Heart left ventricle (tissue), 16 donors: ENCODE data around the gene TMEM270. TPM values are rescaled to one million over a fixed set of nuclear protein-coding genes. Genes with fewer than 3 reads are reported as not detected.
"Not testable (repeated sequence)": the region's sequence is repeated elsewhere in the genome, so short reads cannot be mapped to it uniquely, and the experiment has no call there.

Experiments
- ATAC-seq, 4 donors: fragments of 200-7000 bp; cut with Tn5 transposase; one replicate each; pipeline ENCODE4 v1.9.1; 2020 to 2022; ENCODE audit warnings: moderate library complexity in 4 of 4, mild to moderate bottlenecking in 3 of 4, moderate number of reproducible peaks in 1 of 4
- DNase-seq, 5 donors: peaks; one replicate each; pipeline ENCODE4 v3.0.0-alpha.2; 2020
- H3K27ac ChIP-seq, 12 donors: fragments of 200-600 bp; sonication (generic) in 4 of 12; one replicate each; pipeline versions ENCODE4 v1.5.0 to v1.8.0; 2016 to 2022; ENCODE audit warnings: mild to moderate bottlenecking in 2 of 12
- H3K27me3 ChIP-seq, 9 donors: fragments of 200-600 bp; sonication (generic) in 2 of 9; one replicate each; pipeline versions ENCODE4 v1.5.1 to v1.8.0; 2016 to 2022; ENCODE audit warnings: mild to moderate bottlenecking in 3 of 9
- H3K36me3 ChIP-seq, 9 donors: fragments of 200-600 bp; sonication (generic) in 2 of 9; one replicate each; pipeline versions ENCODE4 v1.5.0 to v1.8.0; 2018 to 2022; ENCODE audit warnings: mild to moderate bottlenecking in 2 of 9
- H3K4me1 ChIP-seq, 12 donors: fragments of 200-600 bp; sonication (generic) in 4 of 12; one replicate each; pipeline versions ENCODE4 v1.5.0 to v1.8.0; 2016 to 2022; ENCODE audit warnings: mild to moderate bottlenecking in 3 of 12
- H3K4me3 ChIP-seq, 12 donors: fragments of 200-600 bp; sonication (generic) in 4 of 12; one replicate each; pipeline versions ENCODE4 v1.5.0 to v1.8.0; 2017 to 2022; ENCODE audit warnings: mild to moderate bottlenecking in 9 of 12, moderate library complexity in 4 of 12
- H3K9me3 ChIP-seq, 12 donors: fragments of 200-600 bp; sonication (generic) in 4 of 12; one replicate each; pipeline versions ENCODE4 v1.5.0 to v1.8.0; 2016 to 2022; ENCODE audit warnings: mild to moderate bottlenecking in 1 of 12
- CTCF ChIP-seq, 12 donors: fragments of 200-600 bp; sonication (generic) in 4 of 12; IDR thresholded peaks; one replicate each; pipeline versions ENCODE4 v1.5.0 to v1.8.0; 2018 to 2022; ENCODE audit warnings: antibody characterized with exemption in 12 of 12, mild to moderate bottlenecking in 5 of 12
- POLR2A ChIP-seq, 2 donors: fragments of 450-650 bp; IDR thresholded peaks; one replicate each; pipeline ENCODE4 v1.6.1; 2017; ENCODE audit warnings: antibody characterized with exemption in 2 of 2, mild to moderate bottlenecking in 2 of 2, moderate library complexity in 2 of 2
- WGBS, 4 donors: extraction: QIAGEN DNeasy Blood & Tissue Kit in 2 of 4; methylation state at CpG; one replicate each; pipeline versions ENCODE4 v1.1.5 to v1.1.7; 2013 to 2018; 5-methylcytosine and 5-hydroxymethylcytosine counted together
- intact Hi-C, 10 donors: fragments of 100-400 bp; cut with DNase I; formaldehyde crosslinking; loops; one replicate each; pipeline versions ENCODE4 v1.11.1 to v1.14.2; 2022
- polyA plus RNA-seq, 2 donors: library from polyadenylated mRNA; stranded (reverse); fragments of 200-250 nt; gene quantifications; one replicate each; pipeline ENCODE4 v1.2.3, GENCODE V29; 2013
- total RNA-seq, 9 donors: library from RNA; depleted of rRNA in 2 of 9; stranded (reverse); fragments of >200 nt in 2 of 9; fragmentation: NEBNext Ultra II Directional in 3 of 9; extraction: Animal tissue kit (Norgen Biotek cat#: 25700) in 3 of 9; gene quantifications; one replicate each; pipeline versions ENCODE4 v1.1.0 to v1.2.4, GENCODE V29; 2016 to 2023
- donor health status: ischemic (EF 13 %, LVEDD 7.1; RV severe dilation, severe dysfunction).
- donor health status: healthy with polysubstance abuse.
- donor health status: DM: no; HTN: yes; CAD: no.
- donor health status: DM: no; HTN: no; CAD: no.
- donor health status: ischemic (EF 25% LVEDD 6.9; RV normal size, moderate dysfunction).
- donor health status: ischemic (EF 25% LVEDD 5.7; RV mildly dilated, moderate dysfunction).
- donor health status: healthy.
- donor health status: DM: yes; HTN: yes; CAD: no.
- donor health status: ischemic (EF 35%, LVEDD 5.7; RV mildly dilated, moderate dysfunction).
- donor health status: nonischemic (EF 11% LVEDD 7.7; RV severe dilation, severe dysfunction).
- donor health status: DM: yes; HTN: yes; CAD: no.
- donor health status: PGD.
- donor health status: ischemic (EF 29% LVEDD 5.4; RV normal size, mild dysfunction).
- donor health status: nonischemic (EF 23%, LVEDD 6.1; RV moderate dilation, normal function).

TMEM270 gene
- total and polyA plus RNA-seq, 11 donors = not detected

GRCh38 chr7:73881352-73882046, 20.5 kb downstream of the TMEM270 start:
- WGBS, 4 donors = 39 to 53% (median 44%) methylated on average over 5 of the region's 5 CpGs
- peak overlapping the region; percentile 58 to 89 (median 78) for H3K27ac ChIP-seq
- no peak overlapping the region for H3K4me3 ChIP-seq
- no peaks in the 10 kb centered on the region for H3K36me3 ChIP-seq
- TF ChIP-seq POLR2A (IDR thresholded peaks at IDR 0.05) = no peak
- TF ChIP-seq CTCF (IDR thresholded peaks at IDR 0.05) = no peak
- DNase-seq = peak in 1 of 5 donors; percentile 48
- peaks cover 3 to 48% (median 37%) of the 10 kb centered on the region in 12 donors for H3K4me1 ChIP-seq
- H3K9me3 ChIP-seq = no peaks in the 10 kb centered on the region
- peak; percentile 5 to 76 (median 43) for ATAC-seq
- intact Hi-C loops = loop anchor here in 2 of 10 donors (5.0 kb wide), 2 partner anchors 146 to 151 kb away; partner anchors contain the start of gene ELN (in 1 of the 2)
- H3K27me3 ChIP-seq = peaks cover 0 to 4% (median 0%) of the 10 kb centered on the region in 9 donors

- no peaks in the 10 kb centered on the region for H3K9me3 ChIP-seq
- 80 to 81% (median 80%) methylated on average over 3 of the region's 3 CpGs for WGBS, 4 donors
- intact Hi-C loops = loop anchor here in 2 of 10 donors (5.0 kb wide), 2 partner anchors 145 to 150 kb away; partner anchors contain the start of gene ELN (in 1 of the 2)
- no peak for TF ChIP-seq POLR2A (IDR thresholded peaks at IDR 0.05)
- no peak for TF ChIP-seq CTCF (IDR thresholded peaks at IDR 0.05)
- DNase-seq (no peak), ATAC-seq (no peak)
- H3K27me3 ChIP-seq = peaks cover 0 to 5% (median 0%) of the 10 kb centered on the region in 9 donors
- H3K4me1 ChIP-seq = peaks cover 7 to 53% (median 42%) of the 10 kb centered on the region in 12 donors
- H3K27ac ChIP-seq = peak overlapping the region in 11 of 12 donors; percentile 59 to 86 (median 78)
- no peaks in the 10 kb centered on the region for H3K36me3 ChIP-seq
- no peak overlapping the region for H3K4me3 ChIP-seq
These were observed 21.1 kb downstream of the TMEM270 start for GRCh38 chr7:73882047-73882402.

GRCh38 chr7:73884867-73885422, 24.0 kb downstream of the TMEM270 start:
- DNase-seq, ATAC-seq, H3K27ac ChIP-seq, H3K4me3 ChIP-seq, H3K9me3 ChIP-seq, H3K36me3 ChIP-seq, H3K27me3 ChIP-seq: not testable (repeated sequence)
- 91 to 95% (median 94%) methylated on average over 3 of the region's 3 CpGs for WGBS, 4 donors
- intact Hi-C loops = loop anchor here in 2 of 10 donors (5.0 kb wide), 2 partner anchors 142 to 147 kb away; partner anchors contain the start of gene ELN (in 1 of the 2)
- peaks cover 7 to 53% (median 37%) of the 10 kb centered on the region in 12 donors for H3K4me1 ChIP-seq

- H3K4me3 ChIP-seq = no peak overlapping the region
- ATAC-seq (no peak), DNase-seq (no peak)
- WGBS, 4 donors = 98 to 99% (median 98%) methylated on average over 3 of the region's 3 CpGs
- no peak for TF ChIP-seq POLR2A (IDR thresholded peaks at IDR 0.05)
- TF ChIP-seq CTCF (IDR thresholded peaks at IDR 0.05) = no peak
- peak overlapping the region in 8 of 12 donors; percentile 45 to 86 (median 73) for H3K27ac ChIP-seq
- intact Hi-C loops = no loop called here
- H3K4me1 ChIP-seq = peaks cover 7 to 52% (median 31%) of the 10 kb centered on the region in 12 donors
- no peaks in the 10 kb centered on the region for H3K36me3 ChIP-seq
- H3K9me3 ChIP-seq = no peaks in the 10 kb centered on the region
- peaks cover 0 to 5% (median 0%) of the 10 kb centered on the region in 9 donors for H3K27me3 ChIP-seq
These were observed 24.5 kb downstream of the TMEM270 start for GRCh38 chr7:73885433-73885974.
